Measurements from ENCODE around the gene SRP68. TPM values are rescaled to one million over a fixed set of nuclear protein-coding genes. Genes with fewer than 3 reads are reported as not detected.
"Not testable (repeated sequence)": the region's sequence is repeated elsewhere in the genome, so short reads cannot be mapped to it uniquely, and the experiment has no call there.

Gene SRP68
- polyA plus RNA-seq, 2 of the 4 experiments (the other 2 are of a cell fraction): 121 to 139 TPM

DNA sequence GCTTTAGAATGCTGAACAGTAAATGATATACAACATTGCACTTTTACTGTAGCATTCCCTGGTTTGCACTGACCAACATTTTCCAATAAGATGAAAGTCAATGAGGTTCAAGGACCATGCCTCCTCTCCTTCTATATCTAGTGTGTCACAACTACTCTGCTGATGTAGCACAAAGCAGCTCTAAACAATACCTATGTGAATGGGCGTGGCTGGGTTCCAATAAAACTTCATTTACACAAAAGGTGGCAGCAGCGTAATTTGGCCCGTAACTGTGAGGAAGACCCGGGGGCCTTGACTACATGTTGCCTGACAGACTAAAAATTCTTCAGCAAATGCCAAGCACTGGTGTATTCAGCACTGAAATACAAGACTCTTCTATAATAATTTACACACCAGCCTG, 6.5 kb downstream of the SRP68 start:
- FAIRE-seq (no peak), DNase-seq (ENCODE audit: low read depth in 1 of 2, low spot score in 1 of 2) (no peak), ATAC-seq (no peak)
- H3K4me1 ChIP-seq: peaks cover 9% of the 10 kb centered on the region; the same call in 2 of the 3 replicates
- H3K27ac ChIP-seq: no peak overlapping the region
- ChIA-PET POLR2A (no interaction called here), CTCF (interaction anchor here (0.7 to 4.5 kb wide), 9 partner anchors 9 to 233 kb away, joined by 3 to 24 read pairs (median 5); partner anchors contain the start of genes CDK3, GALR2 and TRIM47)
- no peak overlapping the region for H3K4me3 ChIP-seq
- 93% methylated on average over 4 of the region's 4 CpGs for WGBS (ENCODE audit: missing lambda C conversion rate)
- TF ChIP-seq HOXA7 (CRISPR knock-in tag; IDR thresholded peaks at IDR 0.05): no peak
- TF ChIP-seq NR3C1 (IDR thresholded peaks at IDR 0.05): no peak
- no peak for TF ChIP-seq MAFK (IDR thresholded peaks at IDR 0.05; ENCODE audit: partially characterized antibody)
- no peak for TF ChIP-seq ZC3H11A (IDR thresholded peaks at IDR 0.05)
- no peak for TF ChIP-seq HEYL (CRISPR knock-in tag; IDR thresholded peaks at IDR 0.05)
- no peak for TF ChIP-seq HOXB5 (CRISPR knock-in tag; IDR thresholded peaks at IDR 0.05)
- TF ChIP-seq, protein P1, sequence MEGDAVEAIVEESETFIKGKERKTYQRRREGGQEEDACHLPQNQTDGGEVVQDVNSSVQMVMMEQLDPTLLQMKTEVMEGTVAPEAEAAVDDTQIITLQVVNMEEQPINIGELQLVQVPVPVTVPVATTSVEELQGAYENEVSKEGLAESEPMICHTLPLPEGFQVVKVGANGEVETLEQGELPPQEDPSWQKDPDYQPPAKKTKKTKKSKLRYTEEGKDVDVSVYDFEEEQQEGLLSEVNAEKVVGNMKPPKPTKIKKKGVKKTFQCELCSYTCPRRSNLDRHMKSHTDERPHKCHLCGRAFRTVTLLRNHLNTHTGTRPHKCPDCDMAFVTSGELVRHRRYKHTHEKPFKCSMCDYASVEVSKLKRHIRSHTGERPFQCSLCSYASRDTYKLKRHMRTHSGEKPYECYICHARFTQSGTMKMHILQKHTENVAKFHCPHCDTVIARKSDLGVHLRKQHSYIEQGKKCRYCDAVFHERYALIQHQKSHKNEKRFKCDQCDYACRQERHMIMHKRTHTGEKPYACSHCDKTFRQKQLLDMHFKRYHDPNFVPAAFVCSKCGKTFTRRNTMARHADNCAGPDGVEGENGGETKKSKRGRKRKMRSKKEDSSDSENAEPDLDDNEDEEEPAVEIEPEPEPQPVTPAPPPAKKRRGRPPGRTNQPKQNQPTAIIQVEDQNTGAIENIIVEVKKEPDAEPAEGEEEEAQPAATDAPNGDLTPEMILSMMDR (IDR thresholded peaks at IDR 0.05): no peak
- TF ChIP-seq RAD21 (conservative IDR thresholded peaks at IDR 0.05 in 1 of 2, IDR thresholded peaks at IDR 0.05 in 1 of 2): no peak
- TF ChIP-seq NPAS2 (CRISPR knock-in tag; IDR thresholded peaks at IDR 0.05; ENCODE audit: borderline replicate concordance): no peak
- no peak for TF ChIP-seq KDM1A (IDR thresholded peaks at IDR 0.05; ENCODE audit: low read depth)
- H3K9me3 ChIP-seq: no peaks in the 10 kb centered on the region
- no peak overlapping the region for H3K4me2 ChIP-seq

DNA sequence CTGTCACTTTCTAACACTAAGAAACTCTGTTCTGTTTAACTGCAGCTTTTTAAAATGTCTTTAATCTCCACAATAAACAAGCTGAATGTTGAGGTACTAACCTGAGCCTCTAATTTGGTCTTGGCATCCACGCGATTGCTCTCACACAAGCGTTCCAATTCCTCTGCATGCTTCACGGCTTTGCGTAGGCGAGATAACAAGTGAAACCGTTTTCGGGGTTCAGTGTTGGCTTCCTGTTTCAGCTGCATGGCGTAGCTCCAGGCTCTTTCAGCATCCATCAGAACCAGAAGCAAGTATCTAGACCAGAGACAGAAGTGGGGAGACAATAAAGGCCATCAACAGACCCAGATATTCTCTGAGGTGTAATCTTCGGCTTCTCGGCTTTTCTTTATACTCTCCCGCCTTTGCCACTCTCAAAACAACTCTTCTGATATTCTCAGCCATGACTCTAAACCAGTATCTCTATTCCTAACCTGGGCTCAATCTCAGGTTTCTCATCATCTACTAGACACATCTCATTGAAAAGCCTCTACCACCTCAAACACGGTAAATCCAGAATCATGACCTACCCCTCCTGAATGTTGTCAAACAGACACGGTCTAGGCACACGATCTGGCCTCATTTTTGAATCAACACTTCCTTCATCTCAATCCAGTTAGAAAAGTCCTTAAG, 8.3 kb downstream of the SRP68 start:
- no peak overlapping the region for H3K27ac ChIP-seq
- ATAC-seq (no peak), DNase-seq (ENCODE audit: low read depth in 1 of 2, low spot score in 1 of 2) (no peak), FAIRE-seq (no peak)
- H3K4me3 ChIP-seq: no peak overlapping the region
- ChIA-PET POLR2A (interaction anchor here (1.9 kb wide), 1 partner anchor 8 kb away, joined by 11 read pairs; the partner anchor contains the start of gene SRP68), CTCF (interaction anchor here (0.6 to 4.5 kb wide), 8 partner anchors 10 to 330 kb away, joined by 3 to 24 read pairs (median 5); partner anchors contain the start of genes CDK3 and GALR2)
- no peak overlapping the region for H3K4me2 ChIP-seq
- TF ChIP-seq, protein P1 (IDR thresholded peaks at IDR 0.05): no peak
- TF ChIP-seq HDAC2 (IDR thresholded peaks at IDR 0.05): no peak
- TF ChIP-seq EHF (CRISPR knock-in tag; IDR thresholded peaks at IDR 0.05): no peak
- TF ChIP-seq KDM5A (IDR thresholded peaks at IDR 0.05): no peak
- TF ChIP-seq MYC (IDR thresholded peaks at IDR 0.05; ENCODE audit: borderline replicate concordance, low read length): no peak
- no peak for TF ChIP-seq KDM1A (IDR thresholded peaks at IDR 0.05; ENCODE audit: low read depth)
- no peak for TF ChIP-seq POLR2AphosphoS2 (conservative IDR thresholded peaks at IDR 0.05; ENCODE audit: low read length)
- TF ChIP-seq, protein P2, sequence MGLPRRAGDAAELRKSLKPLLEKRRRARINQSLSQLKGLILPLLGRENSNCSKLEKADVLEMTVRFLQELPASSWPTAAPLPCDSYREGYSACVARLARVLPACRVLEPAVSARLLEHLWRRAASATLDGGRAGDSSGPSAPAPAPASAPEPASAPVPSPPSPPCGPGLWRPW (IDR thresholded peaks at IDR 0.05): no peak
- no peak for TF ChIP-seq HOXB13 (CRISPR knock-in tag; IDR thresholded peaks at IDR 0.05; ENCODE audit: low read depth)
- TF ChIP-seq RCOR1 (IDR thresholded peaks at IDR 0.05; ENCODE audit: low read depth, low read length): no peak
- no peak for TF ChIP-seq FOSL2 (IDR thresholded peaks at IDR 0.05)
- TF ChIP-seq FOSL2 (CRISPR knock-in tag; IDR thresholded peaks at IDR 0.05): no peak
- no peak for TF ChIP-seq RFX5 (IDR thresholded peaks at IDR 0.05)
- no peak for TF ChIP-seq RNF2 (IDR thresholded peaks at IDR 0.05; ENCODE audit: borderline replicate concordance, low read depth)
- no peaks in the 10 kb centered on the region for H3K9me3 ChIP-seq
- WGBS (ENCODE audit: missing lambda C conversion rate): 94% methylated on average over 15 of the region's 15 CpGs
- no peaks in the 10 kb centered on the region for H3K4me1 ChIP-seq

DNA sequence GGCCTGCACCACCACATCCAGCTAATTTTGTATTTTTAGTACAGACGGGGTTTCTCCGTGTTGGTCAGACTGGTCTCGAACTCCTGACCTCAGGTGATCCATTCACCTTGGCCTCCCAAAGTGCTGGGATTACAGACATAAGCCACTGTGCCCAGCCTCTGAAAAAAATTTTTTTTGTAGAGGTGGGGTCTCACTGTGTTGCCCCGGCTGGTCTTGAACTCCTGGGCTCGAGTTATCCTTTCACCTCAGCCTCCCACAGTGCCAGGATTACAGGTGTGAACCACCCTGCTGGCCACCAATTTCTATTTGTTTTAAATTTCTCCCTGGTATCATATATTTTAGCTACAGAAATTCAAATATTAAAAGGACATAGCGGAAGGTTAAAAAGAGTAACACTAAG, 14.1 kb downstream of the SRP68 start:
- FAIRE-seq; H3K4me3 ChIP-seq; ATAC-seq; H3K9me3 ChIP-seq; H3K27ac ChIP-seq; H3K4me2 ChIP-seq; H3K4me1 ChIP-seq; DNase-seq (ENCODE audit: low read depth in 1 of 2, low spot score in 1 of 2): not testable (repeated sequence)
- POLR2A ChIA-PET: interaction anchor here (0.6 kb wide), 1 partner anchor 296 kb away, joined by 3 read pairs; the partner anchor contains the start of gene PRPSAP1
- CTCF ChIA-PET: interaction anchor here (0.6 to 3.4 kb wide), 5 partner anchors 10 to 193 kb away, joined by 3 to 18 read pairs (median 3); no protein-coding TSS in a partner anchor
- 76% methylated on average over 6 of the region's 6 CpGs for WGBS (ENCODE audit: missing lambda C conversion rate)

Measured in A549 (cell line).